ENCODE results near the gene BLVRA. TPM values are rescaled to one million over a fixed set of nuclear protein-coding genes. Genes with fewer than 3 reads are reported as not detected.
A peak's percentile ranks its signal among the peaks of the same experiment; 100 is the strongest.
"Not testable (repeated sequence)": the region's sequence is repeated elsewhere in the genome, so short reads cannot be mapped to it uniquely, and the experiment has no call there.

The BLVRA gene, protein sequence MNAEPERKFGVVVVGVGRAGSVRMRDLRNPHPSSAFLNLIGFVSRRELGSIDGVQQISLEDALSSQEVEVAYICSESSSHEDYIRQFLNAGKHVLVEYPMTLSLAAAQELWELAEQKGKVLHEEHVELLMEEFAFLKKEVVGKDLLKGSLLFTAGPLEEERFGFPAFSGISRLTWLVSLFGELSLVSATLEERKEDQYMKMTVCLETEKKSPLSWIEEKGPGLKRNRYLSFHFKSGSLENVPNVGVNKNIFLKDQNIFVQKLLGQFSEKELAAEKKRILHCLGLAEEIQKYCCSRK
- 20.0 and 21.6 TPM in 2 replicates for total RNA-seq

DNA sequence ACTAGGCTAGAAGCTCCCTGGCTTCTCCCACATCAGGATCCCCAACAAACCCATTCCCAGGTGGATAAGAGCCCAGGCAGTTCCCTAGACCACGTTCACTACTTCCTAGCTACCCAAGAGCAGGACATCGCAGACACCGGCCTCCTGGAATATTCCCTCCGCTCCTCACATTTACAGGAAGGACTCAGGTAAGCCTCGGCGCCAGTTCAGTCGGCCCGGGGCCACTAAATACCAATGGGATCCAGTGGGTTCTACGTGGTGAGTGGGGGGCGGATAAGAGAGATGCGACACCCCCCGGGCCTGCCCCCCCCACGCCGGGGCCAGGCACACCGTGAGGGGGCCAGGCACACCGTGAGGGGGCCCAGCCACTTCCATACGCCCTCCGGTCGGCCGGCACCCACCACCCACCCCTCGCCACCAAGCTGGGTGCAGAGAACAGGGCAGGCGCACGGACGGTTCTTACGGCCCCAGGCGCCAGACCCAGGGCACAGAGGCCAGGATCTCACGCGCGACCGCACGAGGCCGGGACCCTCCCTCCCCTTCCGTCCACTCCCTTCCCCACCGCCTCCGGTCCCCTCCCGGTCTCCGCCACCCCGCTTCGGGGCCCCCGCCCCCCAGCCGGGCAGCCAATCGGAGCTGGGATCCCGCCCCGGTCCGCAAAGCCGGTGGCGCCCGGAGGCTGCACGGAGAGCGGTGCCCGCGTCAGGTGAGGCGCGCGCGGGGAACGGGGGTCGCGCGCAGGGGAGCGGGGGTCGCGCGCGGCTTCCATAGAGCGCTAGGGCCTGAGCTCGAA, at the start of gene BLVRA:
BLVRA (plus strand) TSS at position 652 of the 793 bp plus-strand sequence. CDS start 12,479 bp downstream, outside the sequence.
- DNase-seq (ENCODE audit: low read depth in 2 of 2), result peak; percentile 41 to 75

DNA sequence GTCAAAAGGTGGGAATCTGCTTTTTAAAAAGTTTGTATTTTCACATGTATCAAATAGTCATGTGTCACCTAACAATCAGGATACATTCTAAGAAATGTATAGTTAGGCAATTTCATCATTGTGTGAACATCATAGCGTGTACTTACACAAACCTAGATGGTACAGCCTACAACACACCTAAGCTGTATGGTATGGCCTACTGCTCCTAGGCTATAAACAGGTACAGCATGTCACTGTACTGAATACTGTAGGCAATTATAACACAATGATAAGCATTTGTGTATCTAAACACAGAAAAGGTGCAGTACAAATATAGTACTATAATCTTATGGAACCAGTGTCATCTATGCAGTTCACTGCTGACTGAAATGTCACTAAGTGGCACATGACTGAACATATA, 47.0 kb upstream of the BLVRA start:
- no peak for DNase-seq (ENCODE audit: low read depth in 2 of 2)

DNA sequence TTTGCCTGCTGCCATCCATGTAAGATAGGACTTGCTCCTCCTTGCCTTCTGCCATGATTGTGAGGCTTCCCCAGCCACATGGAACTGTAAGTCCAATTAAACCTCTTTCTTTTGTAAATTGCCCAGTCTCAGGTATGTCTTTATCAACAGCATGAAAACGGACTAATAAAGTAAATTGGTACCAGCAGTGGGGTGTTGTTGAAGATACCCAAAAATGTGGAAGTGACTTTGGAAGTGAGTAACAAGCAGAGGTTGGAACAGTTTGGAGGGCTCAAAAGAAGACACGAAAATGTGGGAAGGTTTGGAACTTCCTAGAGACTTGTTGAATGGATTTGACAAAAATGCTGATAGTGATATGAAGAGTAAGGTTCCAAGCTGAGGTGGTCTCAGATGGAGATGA, 42.5 kb upstream of the BLVRA start:
- not testable (repeated sequence) for DNase-seq (ENCODE audit: low read depth in 2 of 2)

DNA sequence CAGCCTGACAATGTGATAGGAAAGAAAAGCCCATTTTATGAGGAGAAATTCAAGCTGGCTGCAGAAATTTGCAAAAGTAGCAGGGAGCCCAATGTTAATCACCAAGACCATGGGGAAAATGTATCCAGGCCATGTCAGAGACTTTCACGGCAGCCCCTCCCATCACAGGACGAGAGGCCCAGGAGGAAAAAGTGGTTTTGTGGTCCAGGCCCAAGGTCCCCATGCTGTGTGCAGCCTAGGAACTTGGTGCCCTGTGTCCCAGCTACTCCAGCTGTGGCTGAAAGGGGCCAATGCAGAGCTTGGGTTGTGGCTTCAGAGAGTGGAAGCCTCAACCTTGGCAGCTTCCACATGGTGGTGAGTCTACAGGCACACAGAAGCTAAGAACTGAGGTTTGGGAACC, 41.9 kb upstream of the BLVRA start:
- DNase-seq (ENCODE audit: low read depth in 2 of 2), result no peak

DNA sequence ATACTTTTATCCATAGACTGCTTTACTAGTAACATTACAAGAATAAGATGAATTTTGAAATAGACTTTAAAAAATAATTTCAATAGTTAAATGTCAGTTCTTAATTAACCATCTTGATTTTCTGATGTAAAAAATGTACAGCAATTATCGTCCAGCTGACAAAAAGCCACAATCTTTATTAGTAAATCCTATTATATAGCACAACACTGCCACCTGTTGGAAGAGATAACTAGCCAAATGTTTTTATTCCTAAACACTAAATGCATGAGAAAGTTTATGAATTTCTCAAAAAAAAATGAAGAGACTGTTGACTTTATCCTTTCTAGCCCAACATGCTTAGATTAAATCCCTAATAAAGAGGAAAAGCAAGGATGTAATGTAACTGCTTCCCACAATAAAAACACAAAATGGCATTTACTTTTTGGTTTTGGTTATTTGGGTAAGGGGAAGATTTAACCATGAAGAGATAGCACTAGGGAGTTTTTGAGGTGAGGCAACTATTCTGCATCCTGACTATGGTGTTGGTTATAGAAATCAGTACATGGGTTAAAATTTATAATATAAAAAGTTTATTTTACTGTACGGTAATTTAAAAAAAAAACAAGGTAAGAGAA, 37.2 kb upstream of the BLVRA start:
- DNase-seq (ENCODE audit: low read depth in 2 of 2), result peak; percentile 68 to 77

DNA sequence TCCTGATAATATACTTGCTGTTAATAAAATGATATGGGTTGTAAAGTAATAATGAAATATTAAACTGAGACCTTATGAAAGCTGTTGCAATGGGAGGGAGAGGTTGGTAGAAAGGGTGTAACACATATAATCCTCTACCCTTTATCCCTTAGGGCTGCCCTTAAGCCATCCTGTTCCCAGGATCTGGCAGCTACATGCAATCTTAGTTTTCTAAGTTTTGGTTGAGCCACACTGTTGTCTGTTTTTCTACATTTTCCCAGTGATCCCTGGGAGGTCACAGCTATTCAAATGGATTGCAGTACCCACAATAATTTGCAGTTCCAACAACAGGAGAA, 35.5 kb upstream of the BLVRA start:
- DNase-seq (ENCODE audit: low read depth in 2 of 2), result no peak

DNA sequence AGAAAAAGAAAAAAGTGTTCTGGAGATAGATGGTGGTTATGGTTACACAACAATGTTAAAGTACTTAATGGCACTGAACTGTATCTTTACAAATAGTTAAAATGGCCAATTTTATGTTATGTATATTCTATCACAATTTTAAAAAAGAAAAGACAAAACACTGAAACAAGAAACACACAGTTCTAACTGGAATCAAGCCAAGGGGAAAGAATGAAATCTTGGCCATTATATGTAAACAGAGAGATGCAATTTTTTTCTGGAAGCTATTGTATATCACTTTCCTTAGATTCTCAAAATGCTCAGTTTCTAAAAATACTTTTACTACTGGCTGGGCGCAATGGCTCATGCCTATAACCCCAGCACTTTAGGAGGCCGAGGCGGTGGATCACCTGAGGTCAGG, 33.2 kb upstream of the BLVRA start:
- no peak for DNase-seq (ENCODE audit: low read depth in 2 of 2)

DNA sequence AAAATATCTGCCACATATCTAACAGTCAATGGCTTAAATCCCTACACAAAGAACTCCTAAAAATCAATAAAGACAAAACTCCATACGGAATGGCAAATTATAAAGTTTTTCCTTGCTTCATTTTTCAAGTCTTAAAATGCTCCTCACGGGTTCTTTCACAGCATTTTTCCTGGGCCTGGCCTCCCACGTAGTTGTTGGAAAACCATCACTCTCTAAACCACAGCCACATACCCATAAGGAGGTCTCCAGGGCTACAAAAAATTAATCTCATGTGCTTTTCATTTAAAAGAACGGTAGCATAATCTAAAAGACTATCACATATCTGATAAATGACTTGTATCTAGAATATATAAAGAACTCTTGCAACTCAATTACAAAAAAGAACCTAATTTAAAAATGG, 32.0 kb upstream of the BLVRA start:
- DNase-seq (ENCODE audit: low read depth in 2 of 2), result no peak

DNA sequence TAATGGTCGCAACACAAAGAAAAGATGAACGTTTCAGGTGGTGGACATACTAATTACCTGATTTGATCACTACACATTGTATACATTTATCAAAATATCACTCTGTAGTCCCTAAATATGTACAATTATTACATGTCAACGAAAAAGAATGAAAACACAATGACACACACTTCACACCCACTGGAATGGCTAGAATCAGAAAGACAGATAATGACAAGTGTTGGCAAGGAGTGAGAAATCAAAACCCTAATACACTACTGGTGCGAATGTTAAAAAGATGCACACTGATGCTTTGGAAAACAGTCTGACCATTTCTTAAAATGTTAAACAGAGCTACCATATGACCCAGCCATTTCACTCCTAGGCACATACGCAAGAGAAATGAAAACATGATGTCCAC, 31.5 kb upstream of the BLVRA start:
- no peak for DNase-seq (ENCODE audit: low read depth in 2 of 2)

DNA sequence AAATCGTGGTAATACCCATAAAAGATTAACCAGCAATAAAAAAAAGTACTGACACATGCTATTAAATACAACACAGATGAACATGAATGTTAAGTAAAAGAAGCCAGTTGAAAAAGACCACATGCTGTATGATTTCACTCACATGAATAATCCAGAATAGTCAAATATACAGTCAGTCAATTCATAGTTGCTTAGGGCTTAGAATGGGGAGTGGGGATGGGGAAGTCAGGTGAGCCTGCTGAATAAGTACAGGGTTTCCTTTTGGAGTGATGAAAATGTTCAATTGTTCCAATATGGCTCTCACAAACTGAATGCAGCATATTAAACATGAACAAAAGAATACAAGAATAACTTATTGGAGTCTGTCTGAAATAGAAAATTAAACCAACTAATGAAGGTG, 31.0 kb upstream of the BLVRA start:
- no peak for DNase-seq (ENCODE audit: low read depth in 2 of 2)

DNA sequence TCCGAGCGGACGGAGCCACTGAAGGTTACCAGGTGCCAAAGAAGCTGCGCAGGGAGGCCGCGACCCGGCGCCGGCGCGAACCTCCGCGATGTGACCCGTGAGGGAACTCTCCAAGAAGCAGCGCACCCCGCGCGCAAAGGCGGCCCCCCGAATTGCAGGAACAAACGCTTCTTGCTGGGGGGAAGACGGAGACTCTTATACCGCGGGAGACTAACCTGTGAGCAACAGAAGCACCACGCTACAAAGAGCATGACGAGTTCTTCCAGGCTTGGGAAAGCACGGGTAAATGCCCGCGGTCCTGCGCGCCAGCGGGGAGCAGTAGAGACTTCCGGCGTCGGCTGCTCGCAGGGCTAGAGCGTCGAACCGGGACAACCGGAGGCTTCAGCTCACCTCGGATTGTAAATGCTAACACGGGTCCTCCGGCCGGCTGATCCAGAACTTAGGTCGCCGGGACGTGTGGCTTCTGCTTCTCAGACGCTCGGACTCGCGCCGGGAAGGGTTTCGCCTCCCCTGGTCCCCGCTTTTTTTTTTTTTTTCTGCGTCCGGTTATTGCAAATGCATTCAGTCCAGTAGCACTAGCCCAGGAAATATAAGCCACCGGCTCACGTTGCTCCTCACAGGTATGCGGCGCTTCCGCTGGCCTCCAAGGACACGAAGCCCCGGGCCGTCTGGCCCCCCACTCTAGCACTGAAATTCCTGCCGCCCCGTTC, 29.1 kb upstream of the BLVRA start, which contains the start of gene COA1:
COA1 (minus strand) TSS at position 310 of the 710 bp plus-strand sequence. CDS start 80,909 bp downstream, outside the sequence.
- DNase-seq (ENCODE audit: low read depth in 2 of 2), result peak; percentile 93 to 94

DNA sequence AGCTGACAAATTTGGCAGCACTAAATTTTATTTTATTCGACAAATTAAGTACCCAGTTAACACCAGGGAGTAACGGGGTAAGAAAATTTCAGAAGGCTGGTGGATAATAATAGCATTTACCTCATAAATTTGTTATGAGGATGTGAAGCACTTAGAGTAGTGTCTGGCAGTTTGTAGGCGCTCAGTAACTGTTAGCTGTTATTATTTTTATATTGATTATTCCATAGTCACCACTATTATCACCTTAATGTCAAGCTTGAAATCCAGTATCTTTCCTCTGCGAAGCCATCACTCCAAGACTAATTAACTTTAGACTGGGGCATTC, 28.6 kb upstream of the BLVRA start:
- DNase-seq (ENCODE audit: low read depth in 2 of 2), result no peak

DNA sequence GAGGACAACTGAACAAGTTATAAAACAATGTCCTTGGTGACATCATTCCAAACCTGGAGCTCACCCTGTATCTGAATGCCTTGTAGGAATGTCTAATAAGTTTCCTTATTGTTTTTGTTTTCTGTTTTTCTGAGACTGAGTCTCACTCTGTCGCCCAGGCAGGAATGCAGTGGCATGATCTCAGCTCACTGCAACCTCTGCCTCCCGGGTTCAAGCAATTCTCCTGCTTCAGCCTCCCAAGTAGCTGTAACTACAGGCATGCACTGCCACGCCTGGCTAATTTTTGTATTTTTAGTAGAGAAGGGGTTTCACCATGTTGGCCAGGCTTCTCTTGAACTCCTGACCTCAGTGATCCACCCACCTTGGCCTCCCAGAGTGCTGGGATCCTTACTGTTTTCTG, 27.0 kb upstream of the BLVRA start:
- DNase-seq (ENCODE audit: low read depth in 2 of 2), result not testable (repeated sequence)

DNA sequence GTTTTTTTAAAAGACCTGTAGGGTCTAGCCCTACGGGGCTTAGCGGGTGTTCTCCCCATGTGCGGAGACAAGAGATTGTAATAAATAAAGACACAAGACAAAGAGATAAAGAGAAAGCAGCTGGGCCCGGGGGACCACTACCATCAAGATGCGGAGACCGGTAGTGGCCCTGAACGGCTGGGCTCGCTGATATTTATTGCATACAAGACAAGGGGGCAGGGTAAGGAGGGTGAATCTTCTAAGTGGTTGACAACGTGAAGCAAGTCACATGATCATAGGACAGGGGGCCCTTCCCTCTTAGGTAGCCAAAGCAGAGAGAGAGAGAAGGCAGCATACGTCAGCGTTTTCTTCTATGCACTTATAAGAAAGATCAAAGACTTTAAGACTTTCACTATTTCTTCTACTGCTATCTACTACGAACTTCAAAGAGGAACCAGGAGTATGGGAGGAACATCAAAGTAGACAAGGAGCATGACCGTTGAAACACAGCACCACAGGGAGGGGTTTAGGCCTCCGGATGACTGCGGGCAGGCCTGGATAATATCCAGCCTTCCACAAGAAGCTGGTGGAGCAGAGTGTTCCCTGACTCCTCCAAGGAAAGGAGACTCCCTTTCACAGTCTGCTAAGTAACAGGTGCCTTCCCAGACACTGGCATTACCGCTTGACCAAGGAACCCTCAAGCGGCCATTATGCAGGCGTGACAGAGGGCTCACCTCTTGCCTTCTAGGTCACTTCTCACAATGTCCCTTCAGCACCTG, 23.7 kb upstream of the BLVRA start:
- DNase-seq (ENCODE audit: low read depth in 2 of 2), result not testable (repeated sequence)

DNA sequence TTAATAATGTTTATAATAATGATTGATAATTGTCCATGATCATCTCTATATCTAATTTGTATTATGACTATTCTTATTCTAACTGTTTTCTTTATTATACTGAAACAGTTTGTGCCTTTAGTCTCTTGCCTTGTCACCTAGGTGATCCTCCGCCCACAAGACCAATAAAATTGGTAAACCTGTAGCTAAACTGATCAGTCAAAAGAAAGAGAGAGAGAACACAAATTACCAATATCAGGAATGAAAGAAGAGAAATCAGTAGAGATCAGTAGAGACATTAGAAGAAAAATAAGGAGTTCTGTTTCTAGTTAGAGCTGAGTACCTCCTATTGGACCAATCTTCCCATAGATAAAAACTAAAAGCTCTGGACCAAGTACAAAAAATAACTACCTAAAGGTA, 23.1 kb upstream of the BLVRA start:
- no peak for DNase-seq (ENCODE audit: low read depth in 2 of 2)

DNA sequence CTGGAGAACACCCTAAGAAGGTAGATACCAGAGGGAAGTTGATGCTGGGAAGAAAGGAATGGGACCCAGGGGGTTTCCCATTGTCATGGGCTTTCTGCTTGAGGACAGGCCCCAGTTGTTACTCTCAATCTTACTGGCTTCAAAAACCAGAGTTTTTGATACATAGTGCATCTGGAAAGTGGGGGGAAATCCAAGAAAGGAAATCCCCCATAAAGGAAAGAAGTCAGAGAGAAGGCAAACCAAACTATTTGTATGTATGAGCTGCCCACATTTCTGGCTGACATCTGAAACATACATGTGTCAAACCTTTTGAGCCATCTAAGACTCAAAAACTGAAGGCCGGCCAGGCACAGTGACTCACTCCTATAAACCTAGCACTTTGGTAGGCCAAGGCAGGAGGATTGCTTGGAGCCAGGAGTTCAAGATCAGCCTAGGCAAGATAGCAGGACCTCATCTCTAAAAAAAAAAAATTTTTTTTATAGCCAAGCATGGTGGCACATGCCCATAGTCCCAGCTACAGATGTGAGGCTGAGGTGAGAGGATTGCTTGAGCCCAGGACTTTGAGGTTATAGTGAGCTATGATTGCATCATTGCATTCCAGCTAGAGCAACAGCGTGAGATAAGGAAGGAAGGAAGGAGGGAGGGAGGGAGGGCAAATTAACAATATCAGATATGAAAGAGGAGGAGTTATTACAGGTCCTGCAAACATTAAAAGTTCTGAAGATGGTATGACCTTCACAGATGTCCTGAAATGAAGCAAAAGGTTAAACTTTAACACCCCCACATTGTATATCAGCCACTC, 22.5 kb upstream of the BLVRA start:
- peak; percentile 14 to 53 for DNase-seq (ENCODE audit: low read depth in 2 of 2)

DNA sequence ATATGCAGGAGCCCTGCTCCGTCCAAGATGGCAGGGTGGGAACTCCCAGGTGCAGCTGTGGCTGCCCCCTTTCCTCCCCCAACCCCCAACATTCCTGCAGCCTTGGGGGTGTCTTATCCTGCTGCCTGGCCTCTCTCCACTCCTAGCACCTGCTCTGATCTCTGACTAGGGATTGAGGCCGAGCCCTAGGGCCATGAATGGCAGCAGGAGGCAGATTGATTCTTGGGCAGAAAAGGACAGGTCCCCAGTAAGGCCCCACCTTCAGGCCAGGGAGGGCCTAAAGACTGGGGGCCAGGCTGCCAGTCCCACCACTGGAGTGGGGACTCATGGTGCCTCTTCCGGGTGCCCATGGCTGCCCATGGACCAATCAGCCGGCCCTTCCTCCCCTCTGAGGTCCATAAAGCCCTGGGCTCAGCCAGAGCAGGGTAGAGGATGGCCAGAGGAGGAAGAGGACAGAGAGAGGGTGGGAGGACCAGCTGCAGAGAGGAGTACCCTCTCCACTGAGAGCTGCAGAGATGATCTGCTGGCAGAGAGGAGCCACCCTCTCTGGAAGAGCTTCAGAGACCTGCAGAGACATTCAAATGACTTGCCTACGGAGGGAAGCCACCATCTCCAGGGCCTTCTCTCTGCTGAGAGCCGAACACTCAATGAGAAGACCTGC, 20.9 kb upstream of the BLVRA start:
- DNase-seq (ENCODE audit: low read depth in 2 of 2), result no peak

DNA sequence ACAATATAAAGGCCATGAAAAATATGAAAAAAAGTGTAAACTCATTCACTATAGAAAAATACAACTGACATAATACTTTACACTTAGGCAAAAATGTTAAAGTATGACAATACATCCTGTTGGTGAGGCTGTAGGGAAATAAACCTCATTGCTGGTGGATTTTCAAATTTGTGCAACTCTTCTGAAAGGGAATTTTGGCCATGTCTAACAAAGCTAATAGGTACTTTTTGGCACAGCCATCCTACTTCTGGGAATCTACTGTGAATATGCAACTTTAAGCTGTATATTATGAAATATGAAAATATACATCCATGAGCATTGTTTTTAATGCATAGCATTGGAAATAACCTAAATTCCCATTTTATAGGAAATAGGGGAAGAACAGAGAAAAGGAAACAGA, 15.8 kb upstream of the BLVRA start:
- DNase-seq (ENCODE audit: low read depth in 2 of 2), result no peak

DNA sequence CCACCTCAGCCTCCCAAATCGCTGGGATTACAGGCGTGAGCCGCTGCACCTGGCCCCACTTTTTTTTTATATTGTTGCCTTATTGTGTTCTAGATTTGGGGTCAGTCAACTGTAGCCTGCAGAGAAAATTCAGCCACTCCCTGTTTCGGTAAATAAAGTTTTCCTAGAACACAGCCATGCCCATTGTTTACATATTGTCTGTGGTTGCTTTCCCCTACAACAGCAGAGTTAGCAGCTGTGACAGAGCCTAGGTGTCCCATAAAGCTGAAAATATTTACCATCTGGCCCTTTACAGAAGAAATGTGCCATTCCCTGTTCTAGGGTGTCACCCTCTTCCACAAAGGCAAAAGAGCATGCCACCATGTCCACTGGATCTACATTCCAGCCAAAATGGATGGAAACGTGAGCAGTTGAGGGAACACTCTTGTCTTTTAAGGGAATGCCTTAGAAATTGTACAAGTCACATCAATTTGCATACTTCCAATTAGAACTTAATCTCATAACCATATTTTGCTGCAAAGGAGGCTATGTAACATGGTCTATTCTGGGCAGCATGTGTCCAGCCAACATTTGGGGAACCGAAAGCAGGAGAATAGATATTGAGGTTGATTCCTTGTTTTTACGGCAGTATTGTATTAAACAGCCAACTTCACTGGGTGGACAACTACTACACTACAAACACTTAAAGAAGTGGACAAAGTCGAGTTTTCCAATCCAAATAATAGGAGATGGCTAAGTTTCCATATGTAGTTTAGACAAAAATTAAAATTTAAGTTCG, 11.0 kb upstream of the BLVRA start:
- DNase-seq (ENCODE audit: low read depth in 2 of 2), result no peak
